ENCODE results near the gene ZNFX1. TPM values are rescaled to one million over a fixed set of nuclear protein-coding genes. Genes with fewer than 3 reads are reported as not detected.
A peak's percentile ranks its signal among the peaks of the same experiment; 100 is the strongest.

ZNFX1 gene
- total RNA-seq, 1 donor from 2014 or later, result 10.4 TPM

- Mint-ChIP-seq H3K27me3 (ENCODE audit: low read depth) (peaks cover 22% of the 10 kb centered on the region), H3K27ac (ENCODE audit: unreplicated experiment) (peak overlapping the region; percentile 86), H3K4me1 (peaks cover 45% of the 10 kb centered on the region), H3K36me3 (ENCODE audit: low read depth) (peaks cover 49% of the 10 kb centered on the region), H3K4me3 (peak overlapping the region; percentile 94), H3K9me3 (no peaks in the 10 kb centered on the region)
- TF ChIP-seq CTCF (conservative IDR thresholded peaks at IDR 0.05), result no peak
- no peak for DNase-seq (ENCODE audit: low read depth, low spot score)
Observed at GRCh38 chr20:49276161-49276960, 1.5 kb downstream of the ZNFX1 start.

GRCh38 chr20:49275636-49276035 lies 2.2 kb downstream of the ZNFX1 start:
- peaks cover 15% of the 10 kb centered on the region for H3K27me3 Mint-ChIP-seq (ENCODE audit: low read depth)
- no peaks in the 10 kb centered on the region for H3K9me3 Mint-ChIP-seq
- H3K27ac Mint-ChIP-seq (ENCODE audit: unreplicated experiment), result no peak overlapping the region
- H3K4me3 Mint-ChIP-seq, result peak overlapping the region; percentile 94
- H3K4me1 Mint-ChIP-seq, result peaks cover 38% of the 10 kb centered on the region
- peaks cover 49% of the 10 kb centered on the region for H3K36me3 Mint-ChIP-seq (ENCODE audit: low read depth)
- DNase-seq (ENCODE audit: low read depth, low spot score), result no peak
- no peak for TF ChIP-seq CTCF (conservative IDR thresholded peaks at IDR 0.05)

GRCh38 chr20:49275216-49275615 lies 2.6 kb downstream of the ZNFX1 start:
- TF ChIP-seq CTCF (conservative IDR thresholded peaks at IDR 0.05), result no peak
- Mint-ChIP-seq H3K4me1 (peaks cover 33% of the 10 kb centered on the region), H3K4me3 (no peak overlapping the region), H3K9me3 (no peaks in the 10 kb centered on the region), H3K27me3 (ENCODE audit: low read depth) (peaks cover 14% of the 10 kb centered on the region), H3K27ac (ENCODE audit: unreplicated experiment) (no peak overlapping the region), H3K36me3 (ENCODE audit: low read depth) (peaks cover 49% of the 10 kb centered on the region)
- no peak for DNase-seq (ENCODE audit: low read depth, low spot score)

GRCh38 chr20:49273696-49274277 lies 4.1 kb downstream of the ZNFX1 start:
- TF ChIP-seq CTCF (conservative IDR thresholded peaks at IDR 0.05), result no peak
- Mint-ChIP-seq H3K9me3 (peaks cover 3% of the 10 kb centered on the region), H3K27me3 (ENCODE audit: low read depth) (peaks cover 5% of the 10 kb centered on the region), H3K4me3 (no peak overlapping the region), H3K27ac (ENCODE audit: unreplicated experiment) (no peak overlapping the region), H3K36me3 (ENCODE audit: low read depth) (peaks cover 48% of the 10 kb centered on the region), H3K4me1 (peaks cover 25% of the 10 kb centered on the region)
- DNase-seq (ENCODE audit: low read depth, low spot score), result no peak

GRCh38 chr20:49272654-49273053 lies 5.2 kb downstream of the ZNFX1 start:
- H3K27ac Mint-ChIP-seq (ENCODE audit: unreplicated experiment), result no peak overlapping the region
- H3K4me3 Mint-ChIP-seq, result peak overlapping the region; percentile 29
- peaks cover 4% of the 10 kb centered on the region for H3K9me3 Mint-ChIP-seq
- no peaks in the 10 kb centered on the region for H3K27me3 Mint-ChIP-seq (ENCODE audit: low read depth)
- no peak for TF ChIP-seq CTCF (conservative IDR thresholded peaks at IDR 0.05)
- DNase-seq (ENCODE audit: low read depth, low spot score), result no peak
- H3K4me1 Mint-ChIP-seq, result peaks cover 25% of the 10 kb centered on the region
- H3K36me3 Mint-ChIP-seq (ENCODE audit: low read depth), result peaks cover 48% of the 10 kb centered on the region
